H1 (cell line): Measurements from ENCODE around the gene KLK7. TPM values are rescaled to one million over a fixed set of nuclear protein-coding genes. Genes with fewer than 3 reads are reported as not detected.

Source experiments
- CTCF ChIA-PET: fragments of 300-600 bp; sonication (Branson Sonifier 250); formaldehyde crosslinking; loops from one replicate; lab custom pipeline; 2021; ENCODE audit not compliant: partially characterized antibody; lab: Charles Lee
- POLR2A ChIA-PET: fragments of 300-600 bp; sonication (Branson Sonifier 250); formaldehyde crosslinking; loops from one replicate; lab custom pipeline; 2021; ENCODE audit warnings: inconsistent platforms; ENCODE audit not compliant: partially characterized antibody; lab: Charles Lee
- DNase-seq, 2 experiments: peaks; one replicate each; pipeline versions ENCODE4 v3.0.0 to v3.0.0-alpha.2; 2010 to 2022; ENCODE audit warnings: low spot score in 2 of 2, low read depth in 1 of 2, mixed read lengths in 1 of 2
- FAIRE-seq: peaks from 2 replicates; lab custom pipeline; 2011; peaks lifted over from hg19 to GRCh38; lab: Jason Lieb, UNC
- H2AFZ ChIP-seq: 2 replicates; pipeline ENCODE4 v1.8.1; 2012; ENCODE audit warnings: low read length, inconsistent platforms
- H2AK5ac ChIP-seq: 2 replicates; pipeline ENCODE4 v1.6.1; 2013; ENCODE audit warnings: low read depth, low read length
- H2BK120ac ChIP-seq: replicated peaks from 2 replicates; pipeline ENCODE3; 2013; ENCODE audit warnings: low read depth, low read length, inconsistent platforms
- H2BK12ac ChIP-seq: 2 replicates; pipeline ENCODE4 v1.6.1; 2013; ENCODE audit warnings: low read depth, low read length
- H2BK15ac ChIP-seq: 2 replicates; pipeline ENCODE4 v1.6.1; 2013; ENCODE audit warnings: low read length
- H2BK20ac ChIP-seq: 2 replicates; pipeline ENCODE4 v1.6.1; 2013; ENCODE audit warnings: low read length
- H2BK5ac ChIP-seq: 2 replicates; pipeline ENCODE4 v1.6.1; 2013; ENCODE audit warnings: low read depth, low read length
- H3K14ac ChIP-seq: 2 replicates; pipeline ENCODE4 v1.6.1; 2013; ENCODE audit warnings: inconsistent platforms; ENCODE audit not compliant: insufficient read length
- H3K18ac ChIP-seq: 2 replicates; pipeline ENCODE4 v1.6.1; 2013; ENCODE audit warnings: low read length; ENCODE audit errors: extremely low read depth
- H3K23ac ChIP-seq: 2 replicates; pipeline ENCODE4 v1.6.1; 2013; ENCODE audit warnings: inconsistent platforms; ENCODE audit not compliant: insufficient read length
- H3K23me2 ChIP-seq: 2 replicates; pipeline ENCODE4 v1.6.1; 2013; ENCODE audit warnings: low read depth, low read length
- H3K27ac ChIP-seq: 2 replicates; pipeline ENCODE4 v1.6.1; 2011; ENCODE audit warnings: low read depth, low read length, inconsistent platforms
- H3K27me3 ChIP-seq, 4 experiments: replicated peaks in 1 of 4; 1 replicate in 1 of 4; 2 replicates in 3 of 4; pipeline versions ENCODE4 v1.6.1 to v1.8.1; 2011 to 2013; ENCODE audit warnings: low read length in 3 of 4, mild to moderate bottlenecking in 3 of 4, inconsistent platforms in 2 of 4, mixed read lengths in 2 of 4, moderate library complexity in 1 of 4; ENCODE audit not compliant: control insufficient read depth in 3 of 4, insufficient read depth in 3 of 4; ENCODE audit errors: extremely low read depth in 1 of 4
- H3K36me3 ChIP-seq, 4 experiments: 2 replicates each; pipeline versions ENCODE4 v1.6.1 to v1.8.1; 2011 to 2013; ENCODE audit warnings: mild to moderate bottlenecking in 4 of 4, low read length in 3 of 4, moderate library complexity in 2 of 4, control low read depth in 1 of 4, inconsistent platforms in 1 of 4; ENCODE audit not compliant: insufficient read depth in 4 of 4, control insufficient read depth in 2 of 4
- H3K4ac ChIP-seq: replicated peaks from 2 replicates; pipeline ENCODE3; 2013; ENCODE audit warnings: low read length, low read depth, mixed read lengths, inconsistent platforms; ENCODE audit not compliant: insufficient read length
- H3K4me1 ChIP-seq, 4 experiments: replicated peaks in 1 of 4; 1 replicate in 1 of 4; 2 replicates in 3 of 4; pipeline versions ENCODE4 v1.6.1 to v1.8.1; 2011 to 2013; ENCODE audit warnings: low read length in 3 of 4, inconsistent platforms in 2 of 4, mixed read lengths in 1 of 4; ENCODE audit not compliant: insufficient read depth in 4 of 4, control insufficient read depth in 3 of 4
- H3K4me2 ChIP-seq, 2 experiments: 2 replicates each; pipeline versions ENCODE4 v1.6.1 to v1.8.1; 2011 to 2013; ENCODE audit warnings: low read depth in 2 of 2, low read length in 2 of 2, control low read depth in 1 of 2, inconsistent platforms in 1 of 2, mild to moderate bottlenecking in 1 of 2; ENCODE audit not compliant: insufficient read depth in 1 of 2
- H3K4me3 ChIP-seq, 4 experiments: fragments of 200-600, 300-600 bp in 1 of 4; sonication (generic), shearing (Covaris generic), sonication (Bioruptor Twin) in 1 of 4; 2 replicates each; pipeline versions ENCODE4 v1.5.1 to v1.8.1; 2011 to 2016; ENCODE audit warnings: low read length in 4 of 4, low read depth in 3 of 4, control low read depth in 2 of 4, inconsistent platforms in 2 of 4, mild to moderate bottlenecking in 2 of 4, mixed read lengths in 1 of 4, moderate library complexity in 1 of 4; ENCODE audit not compliant: insufficient read depth in 2 of 4; ENCODE audit errors: extremely low read depth in 1 of 4
- H3K56ac ChIP-seq: replicated peaks from 2 replicates; pipeline ENCODE3; 2013; ENCODE audit warnings: low read depth, mild to moderate bottlenecking, mixed read lengths, low read length, inconsistent platforms; ENCODE audit not compliant: insufficient read length
- H3K79me1 ChIP-seq: 2 replicates; pipeline ENCODE4 v1.6.1; 2013; ENCODE audit warnings: low read depth, low read length, control low read depth
- H3K79me2 ChIP-seq, 2 experiments: 2 replicates each; pipeline versions ENCODE4 v1.6.1 to v1.8.1; 2012 to 2013; ENCODE audit warnings: low read length in 2 of 2, mild to moderate bottlenecking in 2 of 2, inconsistent platforms in 1 of 2; ENCODE audit not compliant: insufficient read depth in 2 of 2, control insufficient read depth in 1 of 2
- H3K9ac ChIP-seq, 4 experiments: replicated peaks in 1 of 4; 1 replicate in 1 of 4; 2 replicates in 3 of 4; pipeline versions ENCODE4 v1.6.1 to v1.8.1; 2011 to 2013; ENCODE audit warnings: low read depth in 3 of 4, low read length in 3 of 4, control low read depth in 2 of 4, mild to moderate bottlenecking in 2 of 4, moderate library complexity in 2 of 4, inconsistent platforms in 1 of 4; ENCODE audit errors: extremely low read depth in 1 of 4
- H3K9me3 ChIP-seq, 2 experiments: 2 replicates each; pipeline versions ENCODE4 v1.6.1 to v1.8.1; 2012 to 2013; ENCODE audit warnings: mild to moderate bottlenecking in 2 of 2, moderate library complexity in 2 of 2, control low read depth in 1 of 2, inconsistent platforms in 1 of 2, low read depth in 1 of 2, low read length in 1 of 2, mixed read lengths in 1 of 2; ENCODE audit not compliant: insufficient read depth in 2 of 2
- H4K20me1 ChIP-seq, 2 experiments: replicated peaks in 1 of 2; 2 replicates each; pipeline versions ENCODE3 to v1.8.1; 2011 to 2013; ENCODE audit warnings: inconsistent platforms in 2 of 2, low read length in 2 of 2, mild to moderate bottlenecking in 1 of 2; ENCODE audit not compliant: insufficient read depth in 2 of 2, control insufficient read depth in 1 of 2
- H4K5ac ChIP-seq: 2 replicates; pipeline ENCODE4 v1.6.1; 2013; ENCODE audit warnings: low read length, low read depth, mixed read lengths, inconsistent platforms; ENCODE audit not compliant: insufficient read length
- H4K8ac ChIP-seq: 2 replicates; pipeline ENCODE4 v1.8.0; 2013; ENCODE audit warnings: mild to moderate bottlenecking, moderate library complexity, low read length, inconsistent platforms; ENCODE audit not compliant: insufficient read depth; ENCODE audit errors: extremely low read depth
- H4K91ac ChIP-seq: replicated peaks from 2 replicates; pipeline ENCODE3; 2013; ENCODE audit warnings: low read length, mixed read lengths, inconsistent platforms; ENCODE audit not compliant: insufficient read length
- CBX8 ChIP-seq: fragments of 300-800, 300-1000 bp; sonication (generic); IDR thresholded peaks from 2 replicates; pipeline ENCODE4 v1.7.1; 2016; ENCODE audit warnings: low read depth, low read length, borderline replicate concordance
- CTBP2 ChIP-seq: IDR thresholded peaks from 2 replicates; pipeline ENCODE4 v1.7.0; 2011; ENCODE audit warnings: borderline replicate concordance, mild to moderate bottlenecking, moderate library complexity, mixed read lengths, low read length; ENCODE audit not compliant: insufficient read depth, insufficient read length
- FOSL1 ChIP-seq: IDR thresholded peaks from 2 replicates; pipeline ENCODE4 v1.6.1; 2011; ENCODE audit warnings: mild to moderate bottlenecking, low read depth, low read length, moderate library complexity; ENCODE audit not compliant: insufficient read depth
- GTF2F1 ChIP-seq: IDR thresholded peaks from 2 replicates; pipeline ENCODE4 v1.6.1; 2012; ENCODE audit warnings: low read depth, low read length, improper control_type of control experiment, borderline replicate concordance
- MAFK ChIP-seq: IDR thresholded peaks from 2 replicates; pipeline ENCODE4 v1.6.1; 2012; ENCODE audit warnings: low read depth, mild to moderate bottlenecking, improper control_type of control experiment, low read length
- NRF1 ChIP-seq: IDR thresholded peaks from 2 replicates; pipeline ENCODE4 v1.6.1; 2011; ENCODE audit warnings: mild to moderate bottlenecking, low read depth, low read length, improper control_type of control experiment
- POLR2AphosphoS5 ChIP-seq: IDR thresholded peaks from 2 replicates; pipeline ENCODE4 v1.6.1; 2011; ENCODE audit warnings: low read depth, low read length
- RBBP5 ChIP-seq: IDR thresholded peaks from 2 replicates; pipeline ENCODE4 v1.7.1; 2012; ENCODE audit warnings: low read depth, mild to moderate bottlenecking, inconsistent platforms, low read length, moderate library complexity, borderline replicate concordance
- SAP30 ChIP-seq: fragments of 300-600 bp; sonication (generic); IDR thresholded peaks from 2 replicates; pipeline ENCODE4 v1.7.1; 2012; ENCODE audit warnings: low read length, moderate library complexity, mild to moderate bottlenecking, inconsistent platforms; ENCODE audit not compliant: insufficient read depth, insufficient replicate concordance
- SIX5 ChIP-seq: IDR thresholded peaks from 2 replicates; pipeline ENCODE4 v1.6.1; 2011; ENCODE audit warnings: mild to moderate bottlenecking, low read depth, low read length
- SP2 ChIP-seq: IDR thresholded peaks from 2 replicates; pipeline ENCODE4 v1.6.1; 2012; ENCODE audit warnings: mild to moderate bottlenecking, low read length, inconsistent platforms
- SUZ12 ChIP-seq: fragments of 200-600 bp; sonication (generic); IDR thresholded peaks from 2 replicates; pipeline ENCODE4 v1.6.1; 2012; ENCODE audit warnings: mild to moderate bottlenecking, inconsistent platforms, low read length, moderate library complexity, mixed read lengths
- WGBS, 2 experiments: shearing (Covaris generic) in 1 of 2; methylation state at CpG; one replicate each; pipeline versions ENCODE4 v1.1.6 to v1.1.7; 2013 to 2015; ENCODE audit warnings: low lambda C conversion rate in 2 of 2, mixed read lengths in 2 of 2, inconsistent platforms in 1 of 2, low coverage in 1 of 2, missing lambda C conversion rate in 1 of 2; ENCODE audit not compliant: insufficient replicate concordance in 2 of 2, insufficient coverage in 1 of 2, insufficient read length in 1 of 2; ENCODE audit errors: extremely low coverage in 1 of 2, missing lambda C conversion rate in 1 of 2; 5-methylcytosine and 5-hydroxymethylcytosine counted together
- polyA plus RNA-seq, 7 experiments: library from polyadenylated mRNA; depleted of rRNA in 3 of 7; stranded (reverse) in 5 of 7; unstranded in 2 of 7; fragments of >200 nt in 5 of 7; fragments of 200-250 nt in 2 of 7; gene quantifications; 1 replicate in 5 of 7; 2 replicates in 1 of 7; 4 replicates in 1 of 7; pipeline versions ENCODE4 v1.2.1 to v1.2.3, GENCODE V29; 2011 to 2013; ENCODE audit warnings: missing spikeins in 2 of 7, mixed read lengths in 2 of 7
- total RNA-seq: library from RNA; stranded (reverse); fragmentation: NEBNext Ultra II Directional; extraction: Animal tissue kit (Norgen Biotek cat#: 25700); gene quantifications from 2 replicates; pipeline ENCODE4 v1.2.1, GENCODE V29; 2021

The KLK7 gene
- total and polyA plus RNA-seq, 2 of the 8 experiments (the other 6 are each of a cell fraction or from before 2014, with no cell fraction given): 0.73 to 1.4 TPM

GRCh38 chr19:51026554-51026831 is 42.8 kb upstream of the KLK7 start, which contains the start of gene KLK11:
Gene KLK11 (minus strand): TSS chr19:51026616. CDS start chr19:51025631, 985 bp downstream.
- Histone ChIP-seq H2BK20ac (0 out of 2 replicates have a peak within 1 kb of the TSS, but pooled peaks have one; percentile 72), H4K5ac (peak within 1 kb of the TSS; percentile 12), H3K56ac (no peak within 1 kb of the TSS), H3K79me2 (no peaks in the 10 kb centered on the region), H3K23me2 (no peaks in the 10 kb centered on the region; the same call in 1 of the 2 replicates), H3K4me1 (peaks cover 3 to 25% (median 17%) of the 10 kb centered on the region in 4 experiments), H2BK5ac (0 out of 2 replicates have a peak within 1 kb of the TSS, but pooled peaks have one; percentile 35), H3K79me1 (no peaks in the 10 kb centered on the region), H3K27me3 (no peaks in the 10 kb centered on the region; a peak in 1 of 7 replicates), H4K20me1 (no peaks in the 10 kb centered on the region), H2AK5ac (0 out of 2 replicates have a peak within 1 kb of the TSS, but pooled peaks have one; percentile 39), H3K4me2 (no peak within 1 kb of the TSS), H3K23ac (no peak within 1 kb of the TSS), H3K36me3 (no peaks in the 10 kb centered on the region), H3K18ac (peak within 1 kb of the TSS; percentile 1; the same call in 1 of the 2 replicates), H3K27ac (no peak within 1 kb of the TSS), H2BK12ac (peak within 1 kb of the TSS; percentile 39; the same call in 1 of the 2 replicates), H3K4ac (no peak within 1 kb of the TSS), H4K8ac (peak within 1 kb of the TSS; percentile 8; the same call in 1 of the 2 replicates), H3K9ac (no peak within 1 kb of the TSS; a peak in 3 of 7 replicates), H2BK120ac (no peak within 1 kb of the TSS), H4K91ac (peak within 1 kb of the TSS; percentile 51), H3K4me3 (no peak within 1 kb of the TSS), H3K14ac (no peak within 1 kb of the TSS), H2BK15ac (peak within 1 kb of the TSS; percentile 81; the same call in 1 of the 2 replicates), H2AFZ (no peak within 1 kb of the TSS), H3K9me3 (no peaks in the 10 kb centered on the region)
- ChIA-PET CTCF (interaction anchor here (1.3 to 15.0 kb wide), 2 partner anchors 8 to 67 kb away, joined by 5 to 269 read pairs; partner anchors contain the start of gene KLK12), POLR2A (interaction anchor here (0.6 to 1.3 kb wide), 4 partner anchors 18 to 1317 kb away, joined by 3 to 4 read pairs (median 4); partner anchors contain the start of gene KLK8)
- TF ChIP-seq NRF1: no peak
- no peak for TF ChIP-seq CTBP2
- TF ChIP-seq SIX5: no peak
- no peak for TF ChIP-seq SAP30
- TF ChIP-seq MAFK: no peak
- TF ChIP-seq GTF2F1: no peak
- TF ChIP-seq POLR2AphosphoS5: no peak
- TF ChIP-seq SUZ12: no peak
- TF ChIP-seq CBX8: no peak
- no peak for TF ChIP-seq SP2
- no peak for TF ChIP-seq FOSL1
- no peak for TF ChIP-seq RBBP5
- no peak for DNase-seq
- WGBS, 2 experiments: 90% methylated on average over 11 of the region's 11 CpGs; no CpG with 5 or more reads in 1 of the 2 experiments
- no peak for FAIRE-seq
